Measurements from ENCODE around the gene ZNF408. TPM values are rescaled to one million over a fixed set of nuclear protein-coding genes. Genes with fewer than 3 reads are reported as not detected.

The ZNF408 gene
- total and polyA plus RNA-seq, 2 of the 13 experiments (the other 11 are each of a cell fraction or from before 2014, with no cell fraction given) = 11.2 to 12.5 TPM

DNA sequence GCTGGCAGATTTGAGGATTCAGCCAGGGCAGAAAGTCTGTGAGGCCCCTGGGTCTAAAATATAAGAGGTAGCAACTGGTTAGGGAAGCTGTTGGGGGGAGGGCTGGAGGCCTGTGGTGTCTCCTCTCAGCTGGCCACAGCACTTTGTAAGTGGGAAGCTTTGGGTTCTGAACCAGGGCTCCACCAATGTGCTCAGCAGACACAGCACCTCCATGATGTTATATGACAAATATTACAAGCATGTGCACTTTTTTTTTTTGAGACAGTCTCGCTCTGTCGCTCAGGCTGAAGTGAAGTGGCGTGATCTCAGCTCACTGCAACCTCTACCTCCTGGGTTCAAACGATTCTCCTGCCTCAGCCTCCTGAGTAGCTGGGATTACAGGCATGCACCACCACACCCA lies 8.4 kb upstream of the ZNF408 start:
- no peak overlapping the region for H3K4me2 ChIP-seq (ENCODE audit: low read depth, low read length)
- H3K9me3 ChIP-seq (ENCODE audit: low read length) = no peaks in the 10 kb centered on the region
- H3K27me3 ChIP-seq (ENCODE audit: control insufficient read depth in 1 of 2, insufficient read depth in 2 of 2, low read length in 2 of 2) = no peaks in the 10 kb centered on the region
- ChIA-PET CTCF (ENCODE audit: low intra/inter-chr PET ratio, low total read pairs) (no interaction called here), POLR2A (interaction anchor here (1.4 to 2.8 kb wide), 3 partner anchors 8 to 27 kb away, joined by 4 to 17 read pairs (median 4); partner anchors contain the start of genes ARHGAP1, F2 and ZNF408)
- no peak for TF ChIP-seq ZNF331 (CRISPR knock-in tag; IDR thresholded peaks at IDR 0.05)
- TF ChIP-seq, protein P1, sequence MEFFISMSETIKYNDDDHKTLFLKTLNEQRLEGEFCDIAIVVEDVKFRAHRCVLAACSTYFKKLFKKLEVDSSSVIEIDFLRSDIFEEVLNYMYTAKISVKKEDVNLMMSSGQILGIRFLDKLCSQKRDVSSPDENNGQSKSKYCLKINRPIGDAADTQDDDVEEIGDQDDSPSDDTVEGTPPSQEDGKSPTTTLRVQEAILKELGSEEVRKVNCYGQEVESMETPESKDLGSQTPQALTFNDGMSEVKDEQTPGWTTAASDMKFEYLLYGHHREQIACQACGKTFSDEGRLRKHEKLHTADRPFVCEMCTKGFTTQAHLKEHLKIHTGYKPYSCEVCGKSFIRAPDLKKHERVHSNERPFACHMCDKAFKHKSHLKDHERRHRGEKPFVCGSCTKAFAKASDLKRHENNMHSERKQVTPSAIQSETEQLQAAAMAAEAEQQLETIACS (CRISPR knock-in tag; IDR thresholded peaks at IDR 0.05) = no peak
- TF ChIP-seq, protein P2, sequence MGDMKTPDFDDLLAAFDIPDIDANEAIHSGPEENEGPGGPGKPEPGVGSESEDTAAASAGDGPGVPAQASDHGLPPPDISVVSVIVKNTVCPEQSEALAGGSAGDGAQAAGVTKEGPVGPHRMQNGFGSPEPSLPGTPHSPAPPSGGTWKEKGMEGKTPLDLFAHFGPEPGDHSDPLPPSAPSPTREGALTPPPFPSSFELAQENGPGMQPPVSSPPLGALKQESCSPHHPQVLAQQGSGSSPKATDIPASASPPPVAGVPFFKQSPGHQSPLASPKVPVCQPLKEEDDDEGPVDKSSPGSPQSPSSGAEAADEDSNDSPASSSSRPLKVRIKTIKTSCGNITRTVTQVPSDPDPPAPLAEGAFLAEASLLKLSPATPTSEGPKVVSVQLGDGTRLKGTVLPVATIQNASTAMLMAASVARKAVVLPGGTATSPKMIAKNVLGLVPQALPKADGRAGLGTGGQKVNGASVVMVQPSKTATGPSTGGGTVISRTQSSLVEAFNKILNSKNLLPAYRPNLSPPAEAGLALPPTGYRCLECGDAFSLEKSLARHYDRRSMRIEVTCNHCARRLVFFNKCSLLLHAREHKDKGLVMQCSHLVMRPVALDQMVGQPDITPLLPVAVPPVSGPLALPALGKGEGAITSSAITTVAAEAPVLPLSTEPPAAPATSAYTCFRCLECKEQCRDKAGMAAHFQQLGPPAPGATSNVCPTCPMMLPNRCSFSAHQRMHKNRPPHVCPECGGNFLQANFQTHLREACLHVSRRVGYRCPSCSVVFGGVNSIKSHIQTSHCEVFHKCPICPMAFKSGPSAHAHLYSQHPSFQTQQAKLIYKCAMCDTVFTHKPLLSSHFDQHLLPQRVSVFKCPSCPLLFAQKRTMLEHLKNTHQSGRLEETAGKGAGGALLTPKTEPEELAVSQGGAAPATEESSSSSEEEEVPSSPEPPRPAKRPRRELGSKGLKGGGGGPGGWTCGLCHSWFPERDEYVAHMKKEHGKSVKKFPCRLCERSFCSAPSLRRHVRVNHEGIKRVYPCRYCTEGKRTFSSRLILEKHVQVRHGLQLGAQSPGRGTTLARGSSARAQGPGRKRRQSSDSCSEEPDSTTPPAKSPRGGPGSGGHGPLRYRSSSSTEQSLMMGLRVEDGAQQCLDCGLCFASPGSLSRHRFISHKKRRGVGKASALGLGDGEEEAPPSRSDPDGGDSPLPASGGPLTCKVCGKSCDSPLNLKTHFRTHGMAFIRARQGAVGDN (CRISPR knock-in tag; IDR thresholded peaks at IDR 0.05) = no peak
- no peak for FAIRE-seq
- no peak overlapping the region for H2AFZ ChIP-seq (ENCODE audit: low read length)
- no peak for ATAC-seq
- in situ Hi-C loops (cut with HindIII; ENCODE audit: extremely low pct_ligation_motif_present, low pct_unique_long_range_greater_than_20kb) (loop anchor here (5.0 kb wide), 1 partner anchor 35 kb away; no protein-coding TSS in a partner anchor), intact Hi-C loops (cut with micrococcal nuclease; ENCODE audit: unreplicated experiment) (no loop called here)
- H3K27ac ChIP-seq (ENCODE audit: extremely low read length, insufficient read depth, low read length) = peak overlapping the region; percentile 21
- BruUV-seq (replicated peaks) = no TSS peak
- H3K4me1 ChIP-seq (ENCODE audit: insufficient read depth, low read length) = peaks cover 62% of the 10 kb centered on the region
- no peak overlapping the region for H3K4me3 ChIP-seq (replicated peaks in 1 of 3; ENCODE audit: insufficient read depth in 1 of 3, low read depth in 2 of 3, low read length in 3 of 3)
- WGBS (ENCODE audit: low lambda C conversion rate) = 96% methylated on average over 4 of the region's 4 CpGs
- no peak overlapping the region for H3K9ac ChIP-seq (ENCODE audit: insufficient read depth, low read depth, low read length)
- peaks cover 12 to 29% of the 10 kb centered on the region in 2 experiments for H3K36me3 ChIP-seq (replicated peaks in 1 of 2; ENCODE audit: control insufficient read depth in 1 of 2, insufficient read depth in 2 of 2, low read length in 2 of 2)
- H3K79me2 ChIP-seq (ENCODE audit: insufficient read depth, low read length) = peaks cover under 1% of the 10 kb centered on the region
- no peaks in the 10 kb centered on the region for H4K20me1 ChIP-seq (ENCODE audit: insufficient read depth, low read length)
- no peak for DNase-seq (ENCODE audit: low spot score)
